ENCODE data around the gene CCDC89.
A peak's percentile ranks its signal among the peaks of the same experiment; 100 is the strongest.

CCDC89 gene

GRCh38 chr11:85685820-85686459, at the start of gene CCDC89:
Gene CCDC89, minus strand, starts transcription at chr11:85686195. Its CDS starts 65 bp downstream, at chr11:85686130.
- DNase-seq: peak; percentile 83

GRCh38 chr11:85732965-85733364, 47.0 kb upstream of the CCDC89 start:
- no peak for DNase-seq

GRCh38 chr11:85726381-85726780, 40.4 kb upstream of the CCDC89 start:
- DNase-seq: no peak

- peak; percentile 95 for DNase-seq
These were observed 39.7 kb upstream of the CCDC89 start for GRCh38 chr11:85725510-85726258.

GRCh38 chr11:85724748-85725465, 38.9 kb upstream of the CCDC89 start:
- DNase-seq: no peak

GRCh38 chr11:85723088-85723487, 37.1 kb upstream of the CCDC89 start:
- no peak for DNase-seq

- no peak for DNase-seq
These were observed 35.2 kb upstream of the CCDC89 start for GRCh38 chr11:85721191-85721590.

GRCh38 chr11:85718991-85719807, 33.2 kb upstream of the CCDC89 start:
- DNase-seq: peak; percentile 100

GRCh38 chr11:85718126-85718943, 32.3 kb upstream of the CCDC89 start:
- peak; percentile 14 for DNase-seq

- DNase-seq: no peak
These were observed 31.4 kb upstream of the CCDC89 start for GRCh38 chr11:85717429-85717828.

GRCh38 chr11:85712953-85713352, 27.0 kb upstream of the CCDC89 start:
- no peak for DNase-seq

- peak; percentile 23 for DNase-seq
These were observed 24.9 kb upstream of the CCDC89 start for GRCh38 chr11:85710917-85711316.

- no peak for DNase-seq
These were observed 24.1 kb upstream of the CCDC89 start for GRCh38 chr11:85709941-85710702.

- DNase-seq: peak; percentile 50
These were observed 19.8 kb upstream of the CCDC89 start for GRCh38 chr11:85705800-85706199.

GRCh38 chr11:85704967-85705366, 19.0 kb upstream of the CCDC89 start:
- DNase-seq: no peak

GRCh38 chr11:85699957-85700741, 14.2 kb upstream of the CCDC89 start:
- DNase-seq: no peak

- peak; percentile 42 for DNase-seq
These were observed 12.2 kb upstream of the CCDC89 start for GRCh38 chr11:85698195-85698594.

- DNase-seq: no peak
These were observed 11.8 kb upstream of the CCDC89 start for GRCh38 chr11:85697747-85698146.

GRCh38 chr11:85695546-85695945, 9.6 kb upstream of the CCDC89 start:
- DNase-seq: peak; percentile 64

GRCh38 chr11:85694385-85694980, 8.5 kb upstream of the CCDC89 start:
- peak; percentile 63 for DNase-seq

Data from fibroblast of skin of right biceps (primary cell).